ENCODE measurements around the gene NFAM1.

DNA sequence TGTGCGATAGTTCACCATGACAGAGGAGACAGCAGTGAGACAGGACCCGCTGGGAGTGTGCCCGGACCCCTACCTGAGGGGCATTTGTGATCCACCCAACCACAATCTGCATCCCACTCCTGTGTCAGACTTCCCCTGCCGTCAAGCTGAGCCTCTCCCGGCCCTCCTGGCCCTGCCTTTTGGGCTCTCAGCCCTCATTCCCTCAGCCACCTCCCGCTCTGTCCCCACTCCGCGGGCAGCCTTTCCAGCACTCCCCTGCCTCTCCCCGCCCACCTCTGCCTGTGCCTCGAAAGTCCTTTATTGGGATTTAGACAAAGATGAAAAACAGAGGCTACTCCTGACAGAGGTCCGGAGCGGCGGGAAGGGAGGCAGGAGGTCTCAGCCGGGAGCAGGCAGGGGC lies 4.2 kb downstream of the NFAM1 start:
- TF ChIP-seq EZH2 (IDR thresholded peaks at IDR 0.05; ENCODE audit: insufficient read depth, poor library complexity, severe bottlenecking) = no peak
- TF ChIP-seq EZH2phosphoT487 (IDR thresholded peaks at IDR 0.05; ENCODE audit: insufficient read depth, low read depth) = no peak
